ENCODE data around the gene CMYA5.

Gene CMYA5

GRCh38 chr5:79814699-79815098, 125.1 kb downstream of the CMYA5 start:
- Histone ChIP-seq H3K4me3 (ENCODE audit: severe bottlenecking) (no peak overlapping the region), H3K4me1 (ENCODE audit: insufficient read depth, poor library complexity, severe bottlenecking) (no peaks in the 10 kb centered on the region), H3K27ac (ENCODE audit: poor library complexity, severe bottlenecking) (no peak overlapping the region), H3K36me3 (ENCODE audit: low read depth) (no peaks in the 10 kb centered on the region), H3K9me3 (ENCODE audit: severe bottlenecking) (no peaks in the 10 kb centered on the region), H3K27me3 (ENCODE audit: insufficient read depth, poor library complexity, severe bottlenecking) (no peaks in the 10 kb centered on the region)
- no peak for ATAC-seq (ENCODE audit: low read depth)
- no peak for TF ChIP-seq CTCF (IDR thresholded peaks at IDR 0.05; ENCODE audit: poor library complexity, severe bottlenecking)
- no peak for DNase-seq (ENCODE audit: low spot score)

GRCh38 chr5:79816014-79816413, 126.4 kb downstream of the CMYA5 start:
- no peak overlapping the region for H3K27ac ChIP-seq (ENCODE audit: poor library complexity, severe bottlenecking)
- H3K4me3 ChIP-seq (ENCODE audit: severe bottlenecking): no peak overlapping the region
- no peaks in the 10 kb centered on the region for H3K9me3 ChIP-seq (ENCODE audit: severe bottlenecking)
- H3K36me3 ChIP-seq (ENCODE audit: low read depth): no peaks in the 10 kb centered on the region
- no peaks in the 10 kb centered on the region for H3K4me1 ChIP-seq (ENCODE audit: insufficient read depth, poor library complexity, severe bottlenecking)
- no peaks in the 10 kb centered on the region for H3K27me3 ChIP-seq (ENCODE audit: insufficient read depth, poor library complexity, severe bottlenecking)
- no peak for DNase-seq (ENCODE audit: low spot score)
- TF ChIP-seq CTCF (IDR thresholded peaks at IDR 0.05; ENCODE audit: poor library complexity, severe bottlenecking): no peak
- no peak for ATAC-seq (ENCODE audit: low read depth)

- TF ChIP-seq CTCF (IDR thresholded peaks at IDR 0.05; ENCODE audit: poor library complexity, severe bottlenecking): no peak
These were observed 131.0 kb downstream of the CMYA5 start for GRCh38 chr5:79820648-79821047.

GRCh38 chr5:79824444-79824843, 134.8 kb downstream of the CMYA5 start:
- Histone ChIP-seq H3K27ac (ENCODE audit: poor library complexity, severe bottlenecking) (no peak overlapping the region), H3K27me3 (ENCODE audit: insufficient read depth, poor library complexity, severe bottlenecking) (no peaks in the 10 kb centered on the region), H3K36me3 (ENCODE audit: low read depth) (no peaks in the 10 kb centered on the region), H3K9me3 (ENCODE audit: severe bottlenecking) (no peaks in the 10 kb centered on the region), H3K4me3 (ENCODE audit: severe bottlenecking) (no peak overlapping the region), H3K4me1 (ENCODE audit: insufficient read depth, poor library complexity, severe bottlenecking) (no peaks in the 10 kb centered on the region)
- no peak for DNase-seq (ENCODE audit: low spot score)
- ATAC-seq (ENCODE audit: low read depth): no peak
- TF ChIP-seq CTCF (IDR thresholded peaks at IDR 0.05; ENCODE audit: poor library complexity, severe bottlenecking): no peak

More at GRCh38 chr5:79820648-79821047, 131.0 kb downstream of the CMYA5 start:
- ATAC-seq (ENCODE audit: low read depth) (no peak), DNase-seq (ENCODE audit: low spot score) (no peak)
- H3K27ac ChIP-seq (ENCODE audit: poor library complexity, severe bottlenecking): no peak overlapping the region
- no peaks in the 10 kb centered on the region for H3K4me1 ChIP-seq (ENCODE audit: insufficient read depth, poor library complexity, severe bottlenecking)
- H3K9me3 ChIP-seq (ENCODE audit: severe bottlenecking): no peaks in the 10 kb centered on the region
- H3K27me3 ChIP-seq (ENCODE audit: insufficient read depth, poor library complexity, severe bottlenecking): no peaks in the 10 kb centered on the region
- H3K36me3 ChIP-seq (ENCODE audit: low read depth): no peaks in the 10 kb centered on the region
- no peak overlapping the region for H3K4me3 ChIP-seq (ENCODE audit: severe bottlenecking)

GRCh38 chr5:79825802-79826201, 136.2 kb downstream of the CMYA5 start:
- no peaks in the 10 kb centered on the region for H3K27me3 ChIP-seq (ENCODE audit: insufficient read depth, poor library complexity, severe bottlenecking)
- H3K4me1 ChIP-seq (ENCODE audit: insufficient read depth, poor library complexity, severe bottlenecking): no peaks in the 10 kb centered on the region
- DNase-seq (ENCODE audit: low spot score) (no peak), ATAC-seq (ENCODE audit: low read depth) (no peak)
- no peaks in the 10 kb centered on the region for H3K36me3 ChIP-seq (ENCODE audit: low read depth)
- no peaks in the 10 kb centered on the region for H3K9me3 ChIP-seq (ENCODE audit: severe bottlenecking)
- H3K27ac ChIP-seq (ENCODE audit: poor library complexity, severe bottlenecking): no peak overlapping the region
- H3K4me3 ChIP-seq (ENCODE audit: severe bottlenecking): no peak overlapping the region
- no peak for TF ChIP-seq CTCF (IDR thresholded peaks at IDR 0.05; ENCODE audit: poor library complexity, severe bottlenecking)
